Stromal cell of bone marrow (primary cell): ENCODE data around the gene CDC14A.
"Not testable (repeated sequence)": the region's sequence is repeated elsewhere in the genome, so short reads cannot be mapped to it uniquely, and the experiment has no call there.

Experiments
- DNase-seq: peaks from one replicate; pipeline ENCODE4 v3.0.0-alpha.2; 2012; ENCODE audit warnings: low read depth

Gene CDC14A

GRCh38 chr1:100404821-100405220, 52.5 kb downstream of the CDC14A start:
- peak; percentile 8 for DNase-seq

GRCh38 chr1:100405902-100406301, 53.6 kb downstream of the CDC14A start:
- not testable (repeated sequence) for DNase-seq

GRCh38 chr1:100407390-100407789, 55.1 kb downstream of the CDC14A start:
- not testable (repeated sequence) for DNase-seq

GRCh38 chr1:100411019-100411418, 58.7 kb downstream of the CDC14A start:
- DNase-seq, result no peak

- no peak for DNase-seq
Measured at GRCh38 chr1:100411574-100411973, 59.3 kb downstream of the CDC14A start.

GRCh38 chr1:100413035-100413434, 60.7 kb downstream of the CDC14A start:
- DNase-seq, result no peak

GRCh38 chr1:100414693-100415497, 62.6 kb downstream of the CDC14A start:
- DNase-seq, result no peak

GRCh38 chr1:100415498-100415778, 63.1 kb downstream of the CDC14A start:
- no peak for DNase-seq

GRCh38 chr1:100419072-100419471, 66.8 kb downstream of the CDC14A start:
- DNase-seq, result no peak

- DNase-seq, result no peak
Measured at GRCh38 chr1:100422065-100422464, 69.8 kb downstream of the CDC14A start.

GRCh38 chr1:100423832-100424337, 71.6 kb downstream of the CDC14A start:
- no peak for DNase-seq

GRCh38 chr1:100428160-100428559, 75.9 kb downstream of the CDC14A start:
- no peak for DNase-seq

GRCh38 chr1:100430325-100430756, 78.0 kb downstream of the CDC14A start:
- DNase-seq, result no peak

- no peak for DNase-seq
Measured at GRCh38 chr1:100431954-100432353, 79.6 kb downstream of the CDC14A start.

GRCh38 chr1:100433563-100433962, 81.3 kb downstream of the CDC14A start:
- DNase-seq, result no peak

GRCh38 chr1:100434831-100435230, 82.5 kb downstream of the CDC14A start:
- no peak for DNase-seq

GRCh38 chr1:100438375-100438774, 86.1 kb downstream of the CDC14A start:
- no peak for DNase-seq

GRCh38 chr1:100438789-100439188, 86.5 kb downstream of the CDC14A start:
- DNase-seq, result no peak

- DNase-seq, result no peak
Measured at GRCh38 chr1:100440075-100440809, 87.9 kb downstream of the CDC14A start.

GRCh38 chr1:100441146-100441545, 88.8 kb downstream of the CDC14A start:
- DNase-seq, result no peak

- no peak for DNase-seq
Measured at GRCh38 chr1:100441651-100442050, 89.3 kb downstream of the CDC14A start.

- DNase-seq, result no peak
Measured at GRCh38 chr1:100443811-100444571, 91.7 kb downstream of the CDC14A start.

- no peak for DNase-seq
Measured at GRCh38 chr1:100445565-100445964, 93.3 kb downstream of the CDC14A start.
